Endothelial cell of umbilical vein (primary cell): ENCODE measurements around the gene MED4. TPM values are rescaled to one million over a fixed set of nuclear protein-coding genes. Genes with fewer than 3 reads are reported as not detected.

Source experiments
- BruUV-seq: library from RNA; stranded (reverse); fragments of 400-500 nt; replicated peaks from 2 replicates; lab custom pipeline; 2021; lab: Mats Ljungman, UMichigan
- CTCF ChIA-PET: fragments of 300-600, 350-600 bp; sonication (Branson Sonifier 250); formaldehyde crosslinking; loops from one replicate; lab custom pipeline; 2021; ENCODE audit warnings: antibody characterized with exemption, inconsistent platforms; lab: Charles Lee
- POLR2A ChIA-PET: fragments of 300-600, 350-600 bp; sonication (Branson Sonifier 250); formaldehyde crosslinking; loops from one replicate; lab custom pipeline; 2021; ENCODE audit warnings: antibody characterized with exemption, inconsistent platforms; lab: Charles Lee
- DNase-seq: peaks from one replicate; pipeline ENCODE4 v3.0.0-alpha.2; 2011; ENCODE audit warnings: low read depth, low spot score
- FAIRE-seq: peaks from 2 replicates; lab custom pipeline; 2011; peaks lifted over from hg19 to GRCh38; lab: Jason Lieb, UNC
- H2AFZ ChIP-seq: 2 replicates; pipeline ENCODE4 v1.6.0; 2012; ENCODE audit warnings: low read depth, low read length, control low read depth, inconsistent platforms
- H3K27ac ChIP-seq: 2 replicates; pipeline ENCODE4 v1.5.1; 2011; ENCODE audit warnings: low read depth, mild to moderate bottlenecking, control low read depth, low read length, moderate library complexity; ENCODE audit not compliant: insufficient read depth
- H3K27me3 ChIP-seq, 2 experiments: 2 replicates each; pipeline versions ENCODE4 v1.6.0 to v1.6.1; 2011; ENCODE audit warnings: low read length in 2 of 2, mixed read lengths in 1 of 2; ENCODE audit not compliant: control insufficient read depth in 2 of 2, insufficient read depth in 2 of 2
- H3K36me3 ChIP-seq, 2 experiments: 2 replicates in 1 of 2; 3 replicates in 1 of 2; pipeline ENCODE4 v1.5.1; 2011; ENCODE audit warnings: low read length in 2 of 2, mild to moderate bottlenecking in 1 of 2, moderate library complexity in 1 of 2; ENCODE audit not compliant: control insufficient read depth in 2 of 2, insufficient read depth in 2 of 2; ENCODE audit errors: extremely low read depth in 1 of 2
- H3K4me1 ChIP-seq: 3 replicates; pipeline ENCODE4 v1.5.1; 2011; ENCODE audit warnings: mild to moderate bottlenecking, low read length; ENCODE audit not compliant: control insufficient read depth, insufficient read depth; ENCODE audit errors: extremely low read depth
- H3K4me2 ChIP-seq: 2 replicates; pipeline ENCODE4 v1.6.1; 2011; ENCODE audit warnings: low read length, control low read depth, mixed read lengths; ENCODE audit not compliant: insufficient read depth
- H3K4me3 ChIP-seq, 3 experiments: fragments of 200-600 bp in 1 of 3; sonication (generic), shearing (Covaris generic) in 1 of 3; replicated peaks in 1 of 3; 2 replicates each; pipeline ENCODE4 v1.5.1; 2011 to 2016; ENCODE audit warnings: control low read depth in 3 of 3, low read length in 3 of 3, mild to moderate bottlenecking in 2 of 3, inconsistent platforms in 1 of 3, low read depth in 1 of 3, moderate library complexity in 1 of 3; ENCODE audit not compliant: insufficient read depth in 1 of 3
- H3K79me2 ChIP-seq: 2 replicates; pipeline ENCODE4 v1.6.0; 2012; ENCODE audit warnings: low read length, inconsistent platforms; ENCODE audit not compliant: control insufficient read depth, insufficient read depth
- H3K9ac ChIP-seq: replicated peaks from 2 replicates; pipeline ENCODE3; 2011; ENCODE audit warnings: low read length, control low read depth; ENCODE audit not compliant: insufficient read depth; ENCODE audit errors: extremely low read depth
- H3K9me1 ChIP-seq: replicated peaks from 3 replicates; pipeline ENCODE4 v1.6.0; 2011; ENCODE audit warnings: mild to moderate bottlenecking, low read length; ENCODE audit not compliant: control insufficient read depth, insufficient read depth; ENCODE audit errors: extremely low read depth
- H3K9me3 ChIP-seq: replicated peaks from 2 replicates; pipeline ENCODE4 v1.5.1; 2012; ENCODE audit warnings: low read length, inconsistent platforms; ENCODE audit not compliant: control insufficient read depth, insufficient read depth
- H4K20me1 ChIP-seq: replicated peaks from 2 replicates; pipeline ENCODE3; 2011; ENCODE audit warnings: mild to moderate bottlenecking, low read length; ENCODE audit not compliant: control insufficient read depth, insufficient read depth; ENCODE audit errors: extremely low read depth
- EZH2 ChIP-seq: IDR thresholded peaks from 2 replicates; pipeline ENCODE4 v1.6.1; 2012; ENCODE audit warnings: borderline replicate concordance, low read depth, mild to moderate bottlenecking, moderate library complexity, low read length, inconsistent platforms; ENCODE audit not compliant: severe bottlenecking
- FOS ChIP-seq: IDR thresholded peaks from 2 replicates; pipeline ENCODE4 v1.6.1; 2011; ENCODE audit warnings: mild to moderate bottlenecking, low read length, moderate library complexity, borderline replicate concordance; ENCODE audit not compliant: insufficient read depth
- GATA2 ChIP-seq: IDR thresholded peaks from 2 replicates; pipeline ENCODE4 v1.7.0; 2011; ENCODE audit warnings: low read depth, mild to moderate bottlenecking, moderate library complexity, mixed read lengths, low read length; ENCODE audit not compliant: insufficient read length, insufficient read depth
- JUN ChIP-seq: IDR thresholded peaks from 2 replicates; pipeline ENCODE4 v1.6.1; 2011; ENCODE audit warnings: borderline replicate concordance, low read depth; ENCODE audit not compliant: insufficient read length, insufficient read depth
- MYC ChIP-seq: IDR thresholded peaks from one replicate; pipeline ENCODE4 v1.6.1; 2011; ENCODE audit warnings: mild to moderate bottlenecking, low read depth, low read length
- POLR2A ChIP-seq: IDR thresholded peaks from 2 replicates; pipeline ENCODE4 v1.6.1; 2012; ENCODE audit warnings: low read depth, mild to moderate bottlenecking, control low read depth, low read length
- POLR2AphosphoS5 ChIP-seq: IDR thresholded peaks from 2 replicates; pipeline ENCODE4 v1.6.1; 2012; ENCODE audit warnings: low read depth, mild to moderate bottlenecking, control low read depth, low read length, moderate library complexity; ENCODE audit not compliant: insufficient read depth
- dilution Hi-C: fragments of 300-500 bp; cut with MboI; formaldehyde crosslinking; loops from one replicate; pipeline ENCODE4 v1.15.0; 2019; ENCODE audit warnings: low sequenced_read_pairs; ENCODE audit not compliant: extremely low pct_ligation_motif_present
- intact Hi-C: fragments of 100-400 bp; cut with micrococcal nuclease; formaldehyde crosslinking; loops from one replicate; pipeline ENCODE4 v1.10.0; 2022
- polyA plus RNA-seq, 4 experiments: library from polyadenylated mRNA; depleted of rRNA in 3 of 4; stranded (reverse) in 3 of 4; unstranded in 1 of 4; fragments of >200 nt; gene quantifications; 2 replicates each; pipeline versions ENCODE4 v1.2.1 to v1.2.3, GENCODE V29; 2011 to 2012; ENCODE audit warnings: missing spikeins in 1 of 4
- total RNA-seq: library from RNA; stranded (reverse); gene quantifications from 2 replicates; pipeline ENCODE4 v1.2.3, GENCODE V29; 2021
- TF ChIP-seq, protein P1 (sequence below): IDR thresholded peaks from 2 replicates; pipeline ENCODE4 v1.6.1; 2011; ENCODE audit not compliant: insufficient read depth, insufficient read length
- TF ChIP-seq, protein P2 (sequence below), 2 donors: IDR thresholded peaks; 1 replicate in 1 of 2; 2 replicates in 1 of 2; pipeline ENCODE4 v1.5.1; 2011; ENCODE audit warnings: low read length in 2 of 2, mild to moderate bottlenecking in 2 of 2, moderate library complexity in 2 of 2, control low read depth in 1 of 2, inconsistent platforms in 1 of 2, low read depth in 1 of 2; ENCODE audit not compliant: insufficient read depth in 1 of 2; ENCODE audit errors: extremely low read depth in 1 of 2

Gene MED4
- total and polyA plus RNA-seq, 2 donors (not counting 3 experiments of a cell fraction or from before 2014, with no cell fraction given), result 21.9 to 43.3 TPM

DNA sequence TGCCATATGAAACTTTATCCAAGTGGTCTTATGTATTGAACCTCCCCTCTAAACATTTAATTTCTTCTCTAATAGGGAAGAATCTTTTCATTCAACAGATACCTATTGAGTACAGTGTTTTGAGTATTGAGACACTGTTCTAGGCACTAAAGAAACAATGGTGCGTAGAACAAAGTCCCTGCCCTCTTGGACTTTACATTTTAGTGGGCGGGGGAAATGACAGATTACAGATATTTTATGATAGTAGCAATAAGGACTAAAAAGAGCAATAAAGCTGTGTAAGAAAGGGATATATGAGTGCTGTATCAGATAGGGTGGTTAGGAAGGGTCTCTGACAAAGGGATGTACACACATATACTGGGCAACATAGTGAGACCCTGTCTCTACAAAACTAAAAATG is 52.0 kb downstream of the MED4 start:
- Histone ChIP-seq H3K9me3 (no peaks in the 10 kb centered on the region), H3K4me3 (no peak overlapping the region), H3K79me2 (peaks cover 4% of the 10 kb centered on the region), H3K27ac (no peak overlapping the region), H2AFZ (no peak overlapping the region), H3K4me2 (no peak overlapping the region), H3K27me3 (no peaks in the 10 kb centered on the region), H3K9ac (no peak overlapping the region), H4K20me1 (no peaks in the 10 kb centered on the region), H3K4me1 (peaks cover 20% of the 10 kb centered on the region), H3K36me3 (peaks cover 2 to 3% of the 10 kb centered on the region in 2 experiments), H3K9me1 (no peaks in the 10 kb centered on the region)
- BruUV-seq, result no TSS peak
- no peak for TF ChIP-seq FOS
- TF ChIP-seq, protein P1, sequence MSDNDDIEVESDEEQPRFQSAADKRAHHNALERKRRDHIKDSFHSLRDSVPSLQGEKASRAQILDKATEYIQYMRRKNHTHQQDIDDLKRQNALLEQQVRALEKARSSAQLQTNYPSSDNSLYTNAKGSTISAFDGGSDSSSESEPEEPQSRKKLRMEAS, result no peak
- TF ChIP-seq GATA2, result no peak
- TF ChIP-seq JUN, result no peak
- TF ChIP-seq MYC, result no peak
- TF ChIP-seq EZH2, result no peak
- TF ChIP-seq POLR2AphosphoS5, result no peak
- no peak for TF ChIP-seq POLR2A
- TF ChIP-seq, protein P2, sequence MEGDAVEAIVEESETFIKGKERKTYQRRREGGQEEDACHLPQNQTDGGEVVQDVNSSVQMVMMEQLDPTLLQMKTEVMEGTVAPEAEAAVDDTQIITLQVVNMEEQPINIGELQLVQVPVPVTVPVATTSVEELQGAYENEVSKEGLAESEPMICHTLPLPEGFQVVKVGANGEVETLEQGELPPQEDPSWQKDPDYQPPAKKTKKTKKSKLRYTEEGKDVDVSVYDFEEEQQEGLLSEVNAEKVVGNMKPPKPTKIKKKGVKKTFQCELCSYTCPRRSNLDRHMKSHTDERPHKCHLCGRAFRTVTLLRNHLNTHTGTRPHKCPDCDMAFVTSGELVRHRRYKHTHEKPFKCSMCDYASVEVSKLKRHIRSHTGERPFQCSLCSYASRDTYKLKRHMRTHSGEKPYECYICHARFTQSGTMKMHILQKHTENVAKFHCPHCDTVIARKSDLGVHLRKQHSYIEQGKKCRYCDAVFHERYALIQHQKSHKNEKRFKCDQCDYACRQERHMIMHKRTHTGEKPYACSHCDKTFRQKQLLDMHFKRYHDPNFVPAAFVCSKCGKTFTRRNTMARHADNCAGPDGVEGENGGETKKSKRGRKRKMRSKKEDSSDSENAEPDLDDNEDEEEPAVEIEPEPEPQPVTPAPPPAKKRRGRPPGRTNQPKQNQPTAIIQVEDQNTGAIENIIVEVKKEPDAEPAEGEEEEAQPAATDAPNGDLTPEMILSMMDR (IDR thresholded peaks at IDR 0.05; ENCODE audit: extremely low read depth in 1 of 2, insufficient read depth in 1 of 2, low read depth in 1 of 2, low read length in 2 of 2), result no peak
- DNase-seq (no peak), FAIRE-seq (no peak)
- intact Hi-C loops, result no loop called here
- dilution Hi-C loops, result no loop called here
- CTCF ChIA-PET, result no interaction called here
- POLR2A ChIA-PET, result no interaction called here
